ENCODE results near the gene LIX1L. TPM values are rescaled to one million over a fixed set of nuclear protein-coding genes. Genes with fewer than 3 reads are reported as not detected.

Gene LIX1L
- total and polyA plus RNA-seq, 2 of the 13 experiments (the other 11 are each of a cell fraction or from before 2014, with no cell fraction given) = 8.1 to 24.9 TPM

DNA sequence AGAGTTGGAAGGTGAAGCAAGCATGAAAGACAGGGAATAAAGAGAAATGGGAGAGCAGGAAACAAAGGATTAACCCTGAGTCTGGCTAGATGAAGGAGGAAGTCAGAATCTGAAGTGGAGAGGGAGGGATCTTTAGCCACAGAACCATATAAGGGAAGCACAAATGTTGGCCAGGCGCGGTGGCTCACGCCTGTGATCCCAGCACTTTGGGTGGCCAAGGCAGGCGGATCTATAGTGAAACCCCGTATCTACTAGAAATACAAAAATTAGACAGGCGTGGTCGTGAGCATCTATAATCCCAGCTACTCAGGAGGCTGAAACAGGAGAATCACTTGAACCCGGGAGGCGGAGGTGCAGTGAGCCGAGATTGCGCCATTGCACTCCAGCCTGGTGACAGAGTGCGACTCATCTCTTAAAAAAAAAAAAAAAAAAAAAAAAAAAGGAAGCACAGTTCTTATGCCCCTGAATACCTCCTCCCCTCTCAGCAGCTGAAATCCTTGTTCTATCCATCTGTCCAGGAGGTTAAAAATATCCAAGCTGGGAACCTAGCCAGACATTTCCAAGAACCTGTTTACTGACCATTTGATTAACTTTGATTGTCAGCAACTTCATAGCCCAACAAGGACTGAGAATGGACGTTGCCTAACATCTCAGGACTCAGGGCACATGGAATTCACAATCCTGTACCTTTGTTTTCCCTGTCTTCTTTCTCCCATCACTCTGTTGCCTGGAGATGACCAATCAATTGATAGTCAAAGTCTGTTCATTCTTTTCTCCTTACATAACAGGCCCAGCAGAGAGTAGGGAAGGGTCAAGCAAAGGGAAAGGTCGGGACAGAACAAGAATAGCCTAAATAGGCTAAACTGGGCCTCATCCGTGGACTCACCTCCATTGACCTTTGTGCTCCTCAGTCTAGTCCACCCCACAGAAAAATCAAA lies 28.0 kb upstream of the LIX1L start (continued):
- no peak for TF ChIP-seq PHF21A (CRISPR knock-in tag; IDR thresholded peaks at IDR 0.05)
- TF ChIP-seq NR2F1 (CRISPR knock-in tag; IDR thresholded peaks at IDR 0.05) = peak; percentile 24 to 43; a peak in 3 of 4 replicates
- no peak for TF ChIP-seq ZNF207 (IDR thresholded peaks at IDR 0.05; ENCODE audit: borderline replicate concordance)
- TF ChIP-seq, protein P1, sequence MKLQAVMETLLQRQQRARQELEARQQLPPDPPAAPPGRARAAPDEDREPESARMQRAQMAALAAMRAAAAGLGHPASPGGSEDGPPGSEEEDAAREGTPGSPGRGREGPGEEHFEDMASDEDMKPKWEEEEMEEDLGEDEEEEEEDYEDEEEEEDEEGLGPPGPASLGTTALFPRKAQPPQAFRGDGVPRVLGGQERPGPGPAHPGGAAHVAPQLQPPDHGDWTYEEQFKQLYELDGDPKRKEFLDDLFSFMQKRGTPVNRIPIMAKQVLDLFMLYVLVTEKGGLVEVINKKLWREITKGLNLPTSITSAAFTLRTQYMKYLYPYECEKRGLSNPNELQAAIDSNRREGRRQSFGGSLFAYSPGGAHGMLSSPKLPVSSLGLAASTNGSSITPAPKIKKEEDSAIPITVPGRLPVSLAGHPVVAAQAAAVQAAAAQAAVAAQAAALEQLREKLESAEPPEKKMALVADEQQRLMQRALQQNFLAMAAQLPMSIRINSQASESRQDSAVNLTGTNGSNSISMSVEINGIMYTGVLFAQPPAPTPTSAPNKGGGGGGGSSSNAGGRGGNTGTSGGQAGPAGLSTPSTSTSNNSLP (IDR thresholded peaks at IDR 0.05; ENCODE audit: low read depth, low read length) = peak; percentile 37; the same call in 1 of the 2 replicates
- TF ChIP-seq HDAC1 (CRISPR knock-in tag; IDR thresholded peaks at IDR 0.05) = peak; percentile 46; the same call in 1 of the 2 replicates
- peak; percentile 59 for TF ChIP-seq HNF4A (CRISPR knock-in tag; IDR thresholded peaks at IDR 0.05)
- TF ChIP-seq, protein P2, sequence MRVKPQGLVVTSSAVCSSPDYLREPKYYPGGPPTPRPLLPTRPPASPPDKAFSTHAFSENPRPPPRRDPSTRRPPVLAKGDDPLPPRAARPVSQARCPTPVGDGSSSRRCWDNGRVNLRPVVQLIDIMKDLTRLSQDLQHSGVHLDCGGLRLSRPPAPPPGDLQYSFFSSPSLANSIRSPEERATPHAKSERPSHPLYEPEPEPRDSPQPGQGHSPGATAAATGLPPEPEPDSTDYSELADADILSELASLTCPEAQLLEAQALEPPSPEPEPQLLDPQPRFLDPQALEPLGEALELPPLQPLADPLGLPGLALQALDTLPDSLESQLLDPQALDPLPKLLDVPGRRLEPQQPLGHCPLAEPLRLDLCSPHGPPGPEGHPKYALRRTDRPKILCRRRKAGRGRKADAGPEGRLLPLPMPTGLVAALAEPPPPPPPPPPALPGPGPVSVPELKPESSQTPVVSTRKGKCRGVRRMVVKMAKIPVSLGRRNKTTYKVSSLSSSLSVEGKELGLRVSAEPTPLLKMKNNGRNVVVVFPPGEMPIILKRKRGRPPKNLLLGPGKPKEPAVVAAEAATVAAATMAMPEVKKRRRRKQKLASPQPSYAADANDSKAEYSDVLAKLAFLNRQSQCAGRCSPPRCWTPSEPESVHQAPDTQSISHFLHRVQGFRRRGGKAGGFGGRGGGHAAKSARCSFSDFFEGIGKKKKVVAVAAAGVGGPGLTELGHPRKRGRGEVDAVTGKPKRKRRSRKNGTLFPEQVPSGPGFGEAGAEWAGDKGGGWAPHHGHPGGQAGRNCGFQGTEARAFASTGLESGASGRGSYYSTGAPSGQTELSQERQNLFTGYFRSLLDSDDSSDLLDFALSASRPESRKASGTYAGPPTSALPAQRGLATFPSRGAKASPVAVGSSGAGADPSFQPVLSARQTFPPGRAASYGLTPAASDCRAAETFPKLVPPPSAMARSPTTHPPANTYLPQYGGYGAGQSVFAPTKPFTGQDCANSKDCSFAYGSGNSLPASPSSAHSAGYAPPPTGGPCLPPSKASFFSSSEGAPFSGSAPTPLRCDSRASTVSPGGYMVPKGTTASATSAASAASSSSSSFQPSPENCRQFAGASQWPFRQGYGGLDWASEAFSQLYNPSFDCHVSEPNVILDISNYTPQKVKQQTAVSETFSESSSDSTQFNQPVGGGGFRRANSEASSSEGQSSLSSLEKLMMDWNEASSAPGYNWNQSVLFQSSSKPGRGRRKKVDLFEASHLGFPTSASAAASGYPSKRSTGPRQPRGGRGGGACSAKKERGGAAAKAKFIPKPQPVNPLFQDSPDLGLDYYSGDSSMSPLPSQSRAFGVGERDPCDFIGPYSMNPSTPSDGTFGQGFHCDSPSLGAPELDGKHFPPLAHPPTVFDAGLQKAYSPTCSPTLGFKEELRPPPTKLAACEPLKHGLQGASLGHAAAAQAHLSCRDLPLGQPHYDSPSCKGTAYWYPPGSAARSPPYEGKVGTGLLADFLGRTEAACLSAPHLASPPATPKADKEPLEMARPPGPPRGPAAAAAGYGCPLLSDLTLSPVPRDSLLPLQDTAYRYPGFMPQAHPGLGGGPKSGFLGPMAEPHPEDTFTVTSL (CRISPR knock-in tag; IDR thresholded peaks at IDR 0.05; ENCODE audit: borderline replicate concordance) = peak; percentile 21; the same call in 1 of the 2 replicates
- TF ChIP-seq RAD51 (IDR thresholded peaks at IDR 0.05; ENCODE audit: borderline replicate concordance) = no peak
- TF ChIP-seq ZNF430 (CRISPR knock-in tag; IDR thresholded peaks at IDR 0.05) = no peak
- TF ChIP-seq, protein P3, sequence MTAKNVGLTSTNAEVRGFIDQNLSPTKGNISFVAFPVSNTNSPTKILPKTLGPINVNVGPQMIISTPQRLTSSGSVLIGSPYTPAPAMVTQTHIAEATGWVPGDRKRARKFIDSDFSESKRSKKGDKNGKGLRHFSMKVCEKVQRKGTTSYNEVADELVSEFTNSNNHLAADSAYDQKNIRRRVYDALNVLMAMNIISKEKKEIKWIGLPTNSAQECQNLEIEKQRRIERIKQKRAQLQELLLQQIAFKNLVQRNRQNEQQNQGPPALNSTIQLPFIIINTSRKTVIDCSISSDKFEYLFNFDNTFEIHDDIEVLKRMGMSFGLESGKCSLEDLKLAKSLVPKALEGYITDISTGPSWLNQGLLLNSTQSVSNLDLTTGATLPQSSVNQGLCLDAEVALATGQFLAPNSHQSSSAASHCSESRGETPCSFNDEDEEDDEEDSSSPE (CRISPR knock-in tag; IDR thresholded peaks at IDR 0.05) = no peak
- no peak for TF ChIP-seq NCOR1 (IDR thresholded peaks at IDR 0.05; ENCODE audit: borderline replicate concordance, low read length)
- TF ChIP-seq JARID2 (CRISPR knock-in tag; IDR thresholded peaks at IDR 0.05; ENCODE audit: insufficient replicate concordance) = no peak
- TF ChIP-seq, protein P4, sequence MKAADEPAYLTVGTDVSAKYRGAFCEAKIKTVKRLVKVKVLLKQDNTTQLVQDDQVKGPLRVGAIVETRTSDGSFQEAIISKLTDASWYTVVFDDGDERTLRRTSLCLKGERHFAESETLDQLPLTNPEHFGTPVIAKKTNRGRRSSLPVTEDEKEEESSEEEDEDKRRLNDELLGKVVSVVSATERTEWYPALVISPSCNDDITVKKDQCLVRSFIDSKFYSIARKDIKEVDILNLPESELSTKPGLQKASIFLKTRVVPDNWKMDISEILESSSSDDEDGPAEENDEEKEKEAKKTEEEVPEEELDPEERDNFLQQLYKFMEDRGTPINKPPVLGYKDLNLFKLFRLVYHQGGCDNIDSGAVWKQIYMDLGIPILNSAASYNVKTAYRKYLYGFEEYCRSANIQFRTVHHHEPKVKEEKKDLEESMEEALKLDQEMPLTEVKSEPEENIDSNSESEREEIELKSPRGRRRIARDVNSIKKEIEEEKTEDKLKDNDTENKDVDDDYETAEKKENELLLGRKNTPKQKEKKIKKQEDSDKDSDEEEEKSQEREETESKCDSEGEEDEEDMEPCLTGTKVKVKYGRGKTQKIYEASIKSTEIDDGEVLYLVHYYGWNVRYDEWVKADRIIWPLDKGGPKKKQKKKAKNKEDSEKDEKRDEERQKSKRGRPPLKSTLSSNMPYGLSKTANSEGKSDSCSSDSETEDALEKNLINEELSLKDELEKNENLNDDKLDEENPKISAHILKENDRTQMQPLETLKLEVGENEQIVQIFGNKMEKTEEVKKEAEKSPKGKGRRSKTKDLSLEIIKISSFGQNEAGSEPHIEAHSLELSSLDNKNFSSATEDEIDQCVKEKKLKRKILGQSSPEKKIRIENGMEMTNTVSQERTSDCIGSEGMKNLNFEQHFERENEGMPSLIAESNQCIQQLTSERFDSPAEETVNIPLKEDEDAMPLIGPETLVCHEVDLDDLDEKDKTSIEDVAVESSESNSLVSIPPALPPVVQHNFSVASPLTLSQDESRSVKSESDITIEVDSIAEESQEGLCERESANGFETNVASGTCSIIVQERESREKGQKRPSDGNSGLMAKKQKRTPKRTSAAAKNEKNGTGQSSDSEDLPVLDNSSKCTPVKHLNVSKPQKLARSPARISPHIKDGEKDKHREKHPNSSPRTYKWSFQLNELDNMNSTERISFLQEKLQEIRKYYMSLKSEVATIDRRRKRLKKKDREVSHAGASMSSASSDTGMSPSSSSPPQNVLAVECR (CRISPR knock-in tag; IDR thresholded peaks at IDR 0.05; ENCODE audit: borderline replicate concordance) = peak; percentile 19; the same call in 1 of the 2 replicates
- no peak for TF ChIP-seq MED13 (CRISPR knock-in tag; IDR thresholded peaks at IDR 0.05)

All from HepG2 (cell line).